H4 (cell line): Measurements from ENCODE around the gene CFAP52. TPM values are rescaled to one million over a fixed set of nuclear protein-coding genes. Genes with fewer than 3 reads are reported as not detected.

Experiments
- total RNA-seq: library from RNA; depleted of rRNA; stranded (reverse); fragments of >200 nt; shearing (Covaris generic); gene quantifications from 2 replicates; pipeline ENCODE4 v1.2.3, GENCODE V29; 2014; rRNA removed

The CFAP52 gene
- total RNA-seq, 1 experiment from 2014 or later: not detected

Other genes starting within 250 kb of the CFAP52 start
- 69.9 and 103 TPM in 2 replicates for gene STX8, start 822 bp upstream of the CFAP52 start, total RNA-seq
- gene USP43, start 68.9 kb downstream of the CFAP52 start, total RNA-seq: 0.56 TPM in 1 of 2 replicates, not detected in the other
- gene DHRS7C, start 214.9 kb downstream of the CFAP52 start, total RNA-seq: not detected in 2 replicates
- not detected in 2 replicates for gene GSG1L2, start 245.4 kb downstream of the CFAP52 start, total RNA-seq
- 1.3 and 2.8 TPM in 2 replicates for gene GLP2R, start 249.3 kb downstream of the CFAP52 start, total RNA-seq